ENCODE data around the gene SOD3.

Gene SOD3

DNA sequence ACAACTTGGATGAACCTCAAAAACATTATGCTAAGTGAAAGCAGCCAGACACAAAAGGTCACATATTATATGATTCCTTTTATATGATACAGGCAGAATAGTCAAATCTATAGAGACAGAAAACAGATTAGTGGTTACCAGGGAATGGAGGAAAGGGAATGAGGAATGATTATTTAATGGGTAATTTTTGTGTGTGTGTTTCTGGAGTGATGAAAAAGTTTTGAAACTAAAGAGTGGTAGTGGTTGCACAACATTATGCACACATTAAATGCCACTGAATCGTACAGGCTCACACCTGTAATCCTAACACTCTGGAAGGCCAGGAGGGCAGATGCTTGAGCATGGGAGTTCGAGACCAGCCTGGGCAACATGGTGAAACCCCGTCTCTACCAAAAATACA is 19.6 kb upstream of the SOD3 start:
- no peak for DNase-seq

GRCh38 chr4:24777536-24778463 is 17.6 kb upstream of the SOD3 start:
- no peak for DNase-seq

- DNase-seq = no peak
Measured at GRCh38 chr4:24778464-24779225, 16.7 kb upstream of the SOD3 start.

DNA sequence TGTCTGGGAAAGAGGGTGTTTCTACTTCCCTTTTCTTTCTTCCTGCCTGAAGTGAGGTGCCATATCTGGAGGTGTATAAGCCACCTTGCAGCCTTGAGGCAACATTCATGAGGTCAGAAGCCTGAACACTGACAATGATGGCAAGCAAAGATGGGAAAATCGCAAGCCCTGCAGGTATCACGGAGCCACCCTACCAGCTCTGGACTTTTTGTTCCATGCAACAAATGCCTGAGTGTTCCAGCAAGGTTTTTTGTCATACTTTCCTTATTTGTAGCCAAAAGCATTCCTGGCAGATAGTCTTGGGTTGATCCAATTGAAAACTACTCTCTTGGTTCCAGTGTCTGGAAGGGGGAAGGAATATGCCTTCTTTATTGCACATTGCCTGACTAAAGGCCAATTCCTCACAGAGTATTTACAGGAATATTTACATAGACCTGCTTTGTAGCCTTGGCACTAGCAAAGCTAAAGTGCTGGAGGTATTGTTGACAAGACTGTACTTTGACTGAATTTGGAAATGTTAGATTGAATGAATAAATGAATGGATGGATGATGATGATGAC is 14.4 kb upstream of the SOD3 start:
- no peak for DNase-seq

GRCh38 chr4:24781999-24782745 is 13.2 kb upstream of the SOD3 start:
- DNase-seq = no peak

DNA sequence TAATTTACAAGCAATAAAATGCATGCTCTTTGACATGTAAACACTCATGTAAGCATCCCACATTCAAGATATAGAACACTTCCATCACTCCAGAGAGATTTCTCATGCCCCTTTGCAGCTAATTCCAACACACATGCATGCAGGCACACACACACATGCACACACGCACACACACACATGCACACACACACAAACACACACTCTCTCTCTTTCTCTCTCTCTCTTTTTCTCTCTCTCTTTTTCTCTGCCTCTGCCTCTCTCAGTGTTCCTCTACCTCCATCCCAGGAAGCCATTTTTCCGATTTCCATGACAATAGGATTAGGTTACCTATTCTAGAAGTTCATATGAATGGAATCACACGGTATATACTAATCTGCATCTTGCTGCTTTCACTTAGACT is 11.9 kb upstream of the SOD3 start:
- no peak for DNase-seq

- no peak for DNase-seq
Measured at GRCh38 chr4:24791043-24791442, 4.3 kb upstream of the SOD3 start.

GRCh38 chr4:24792552-24792951 is 2.8 kb upstream of the SOD3 start:
- no peak for DNase-seq

DNA sequence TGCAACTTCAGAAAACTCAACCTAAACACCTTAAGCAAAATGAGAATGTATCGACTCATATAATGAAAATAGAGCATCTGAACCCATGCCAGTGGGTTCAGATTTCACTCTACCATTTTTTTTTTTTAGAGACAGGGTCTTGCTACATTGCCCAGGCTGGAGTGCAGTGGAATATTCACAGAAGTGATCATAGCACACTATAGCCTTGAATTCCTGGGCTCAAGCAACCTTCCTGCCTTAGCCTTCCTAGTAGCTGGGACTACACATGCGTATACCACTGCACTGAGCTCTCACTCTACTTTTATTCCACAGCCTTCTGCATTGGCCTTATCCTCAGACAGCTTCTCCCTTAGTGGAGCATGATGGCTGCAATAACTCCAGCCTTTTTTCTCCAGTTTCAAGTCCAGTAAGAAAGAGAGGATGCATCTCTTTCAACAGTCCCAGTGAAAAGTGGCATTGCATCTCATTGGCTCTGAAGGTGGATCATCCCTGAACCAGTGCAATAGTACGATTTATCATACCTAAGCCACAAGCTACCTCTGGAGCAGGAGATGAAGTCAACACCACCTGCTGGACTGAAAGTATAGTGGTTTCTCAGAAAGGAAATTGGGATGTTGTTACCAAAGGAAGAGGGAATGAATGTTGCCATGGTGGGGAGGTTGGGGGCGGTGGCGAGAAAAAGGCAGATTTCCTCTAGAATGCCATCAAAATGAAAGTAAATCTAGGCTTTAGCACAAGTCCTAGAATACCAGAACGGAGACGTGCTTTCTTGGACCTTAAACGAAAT is 2.0 kb upstream of the SOD3 start:
- DNase-seq = no peak

DNA sequence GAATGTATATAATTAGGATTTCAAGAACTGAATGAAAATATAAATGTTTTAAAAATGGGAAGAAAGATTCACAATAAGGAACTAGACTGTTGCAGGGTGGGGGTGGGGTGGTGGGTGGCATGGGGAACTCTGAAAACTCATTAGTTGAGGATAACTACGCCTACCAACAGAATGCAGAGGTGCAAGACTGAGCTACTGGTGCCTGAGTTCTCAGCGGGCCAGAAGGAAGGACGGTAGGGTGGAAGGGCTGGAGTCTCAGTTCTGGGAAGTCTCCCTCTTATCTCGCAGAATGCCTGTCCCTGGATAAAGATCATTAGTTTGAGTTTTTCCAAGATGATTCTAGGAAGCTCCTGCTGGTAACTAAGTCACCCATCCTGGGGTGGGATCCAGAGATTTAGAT is 1.3 kb upstream of the SOD3 start:
- DNase-seq = no peak

DNA sequence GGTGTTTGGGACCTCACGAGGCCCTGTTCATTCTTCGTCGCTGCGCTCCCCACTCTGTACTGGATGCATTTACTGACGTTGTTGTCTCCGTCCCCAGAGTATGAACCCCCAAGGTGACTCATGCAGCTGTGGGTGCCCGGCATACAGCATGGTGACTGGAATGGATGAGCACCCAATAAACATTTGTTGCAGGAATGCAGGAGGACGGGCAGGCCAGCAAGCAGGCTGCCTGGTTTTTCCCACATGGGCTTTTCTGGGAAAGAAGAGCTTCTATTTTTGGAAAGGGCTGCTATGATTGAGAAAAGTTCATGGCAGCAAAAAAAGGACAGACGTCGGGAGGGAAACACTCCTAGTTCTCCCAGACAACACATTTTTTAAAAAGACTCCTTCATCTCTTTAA is 893 bp upstream of the SOD3 start:
- DNase-seq = no peak

- DNase-seq = no peak
Measured at GRCh38 chr4:24795666-24796381, 451 bp downstream of the SOD3 start.

- DNase-seq = no peak
Measured at GRCh38 chr4:24796620-24797019, 1.2 kb downstream of the SOD3 start.

- DNase-seq = no peak
Measured at GRCh38 chr4:24798036-24798610, 2.8 kb downstream of the SOD3 start.

DNA sequence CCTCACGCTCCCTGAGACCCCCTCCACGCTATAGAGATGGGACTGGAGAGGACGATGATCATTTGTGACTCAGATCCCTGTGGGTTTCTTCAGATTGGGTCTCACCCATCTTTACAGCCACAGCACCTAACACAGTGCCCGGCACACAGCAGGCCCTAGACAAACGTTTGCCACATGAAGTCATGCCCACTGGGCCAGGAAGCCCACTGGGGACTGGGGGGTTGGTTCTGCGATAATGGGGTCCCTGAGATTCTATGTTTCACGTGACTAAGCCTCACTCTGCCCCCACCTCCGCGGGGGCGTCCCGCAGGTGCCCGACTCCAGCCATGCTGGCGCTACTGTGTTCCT is 3.8 kb downstream of the SOD3 start:
- DNase-seq = no peak

DNA sequence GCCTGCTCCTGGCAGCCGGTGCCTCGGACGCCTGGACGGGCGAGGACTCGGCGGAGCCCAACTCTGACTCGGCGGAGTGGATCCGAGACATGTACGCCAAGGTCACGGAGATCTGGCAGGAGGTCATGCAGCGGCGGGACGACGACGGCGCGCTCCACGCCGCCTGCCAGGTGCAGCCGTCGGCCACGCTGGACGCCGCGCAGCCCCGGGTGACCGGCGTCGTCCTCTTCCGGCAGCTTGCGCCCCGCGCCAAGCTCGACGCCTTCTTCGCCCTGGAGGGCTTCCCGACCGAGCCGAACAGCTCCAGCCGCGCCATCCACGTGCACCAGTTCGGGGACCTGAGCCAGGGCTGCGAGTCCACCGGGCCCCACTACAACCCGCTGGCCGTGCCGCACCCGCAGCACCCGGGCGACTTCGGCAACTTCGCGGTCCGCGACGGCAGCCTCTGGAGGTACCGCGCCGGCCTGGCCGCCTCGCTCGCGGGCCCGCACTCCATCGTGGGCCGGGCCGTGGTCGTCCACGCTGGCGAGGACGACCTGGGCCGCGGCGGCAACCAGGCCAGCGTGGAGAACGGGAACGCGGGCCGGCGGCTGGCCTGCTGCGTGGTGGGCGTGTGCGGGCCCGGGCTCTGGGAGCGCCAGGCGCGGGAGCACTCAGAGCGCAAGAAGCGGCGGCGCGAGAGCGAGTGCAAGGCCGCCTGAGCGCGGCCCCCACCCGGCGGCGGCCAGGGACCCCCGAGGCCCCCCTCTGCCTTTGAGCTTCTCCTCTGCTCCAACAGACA is 4.4 kb downstream of the SOD3 start:
- DNase-seq = no peak

- DNase-seq = no peak
Measured at GRCh38 chr4:24800325-24800895, 5.0 kb downstream of the SOD3 start.

DNA sequence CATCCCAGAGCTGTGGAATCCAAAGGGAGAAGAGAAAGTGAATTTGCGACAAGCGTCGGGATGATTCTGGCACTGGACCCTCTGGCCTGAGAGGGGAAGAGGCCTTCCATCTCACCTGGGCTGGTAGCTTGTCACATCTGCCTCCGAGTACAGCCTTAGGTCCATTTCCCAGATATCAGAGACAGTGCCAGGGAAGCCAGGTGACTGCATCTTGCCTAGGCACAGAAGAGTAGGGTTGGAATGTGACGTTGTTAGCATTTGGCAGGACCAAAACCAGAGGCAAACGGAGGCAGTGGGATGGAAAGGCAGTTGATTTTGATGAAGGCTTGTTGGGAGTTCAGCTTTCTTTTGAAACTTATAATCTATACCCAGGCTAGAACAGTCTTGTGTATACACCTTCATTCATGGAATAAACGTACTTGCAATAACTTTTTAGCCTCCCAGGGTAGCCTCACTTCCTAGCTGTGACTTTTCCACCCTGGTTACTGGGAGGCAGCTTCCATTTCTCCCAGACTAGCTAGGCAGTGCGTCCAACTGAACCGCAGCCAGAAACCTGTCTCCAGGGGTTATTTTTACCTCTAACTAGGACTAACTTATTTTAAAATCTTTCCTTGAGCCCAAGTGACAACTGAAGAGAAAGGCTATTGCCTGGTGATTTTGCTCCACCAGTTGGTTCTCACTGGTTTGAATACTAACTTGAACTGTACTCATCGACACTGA is 5.9 kb downstream of the SOD3 start:
- no peak for DNase-seq

- no peak for DNase-seq
Measured at GRCh38 chr4:24802648-24803047, 7.3 kb downstream of the SOD3 start.

Data from DMS79 treated with DMSO at 0.1 percent for 48 hours (cell line).